Sigmoid colon (tissue), 7 donors: ENCODE data around the gene GRIK3. TPM values are rescaled to one million over a fixed set of nuclear protein-coding genes. Genes with fewer than 3 reads are reported as not detected.

Source experiments
- DNase-seq: peaks from one replicate; pipeline ENCODE4 v3.0.0-alpha.2; 2019
- H3K27ac ChIP-seq, 4 donors: fragments of 200-600 bp; sonication (generic); one replicate each; pipeline ENCODE4 v1.5.1; 2016 to 2019; ENCODE audit warnings: mild to moderate bottlenecking in 1 of 4
- H3K27me3 ChIP-seq, 3 donors: fragments of 200-600 bp; sonication (generic); one replicate each; pipeline ENCODE4 v1.5.1; 2019; ENCODE audit warnings: mild to moderate bottlenecking in 1 of 3
- H3K36me3 ChIP-seq, 4 donors: fragments of 200-600 bp; sonication (generic); one replicate each; pipeline ENCODE4 v1.5.1; 2016 to 2019
- H3K4me1 ChIP-seq, 4 donors: fragments of 200-600 bp; sonication (generic); one replicate each; pipeline ENCODE4 v1.5.1; 2017 to 2019
- H3K4me3 ChIP-seq, 4 donors: fragments of 200-600 bp; sonication (generic); one replicate each; pipeline ENCODE4 v1.5.1; 2017 to 2019; ENCODE audit warnings: mild to moderate bottlenecking in 2 of 4, moderate library complexity in 1 of 4
- H3K9me3 ChIP-seq, 4 donors: fragments of 200-600 bp in 3 of 4; sonication (generic) in 3 of 4; one replicate each; pipeline versions ENCODE4 v1.5.1 to v1.6.1; 2013 to 2019
- CTCF ChIP-seq, 4 experiments: fragments of 450-650 bp in 3 of 4; fragments of 200-600 bp in 1 of 4; IDR thresholded peaks; one replicate each; pipeline ENCODE4 v1.5.1; 2016 to 2019; ENCODE audit warnings: antibody characterized with exemption in 4 of 4, mild to moderate bottlenecking in 3 of 4, moderate library complexity in 2 of 4
- EP300 ChIP-seq, 4 donors: sonication (generic); formaldehyde crosslinking; IDR thresholded peaks; one replicate each; pipeline ENCODE4 v1.6.1; 2017; ENCODE audit warnings: antibody characterized with exemption in 4 of 4
- POLR2A ChIP-seq, 2 donors: fragments of 450-650 bp; IDR thresholded peaks; one replicate each; pipeline ENCODE4 v1.6.1; 2016; ENCODE audit warnings: antibody characterized with exemption in 2 of 2, mild to moderate bottlenecking in 2 of 2, moderate library complexity in 2 of 2
- POLR2AphosphoS5 ChIP-seq, 4 donors: sonication (generic); formaldehyde crosslinking; IDR thresholded peaks; one replicate each; pipeline ENCODE4 v1.6.1; 2017; ENCODE audit warnings: antibody characterized with exemption in 4 of 4
- WGBS, 2 donors: extraction: QIAGEN DNeasy Blood & Tissue Kit; methylation state at CpG; one replicate each; pipeline ENCODE4 v1.1.7; 2013; 5-methylcytosine and 5-hydroxymethylcytosine counted together
- intact Hi-C: fragments of 100-400 bp; cut with DNase I; formaldehyde crosslinking; loops from one replicate; pipeline ENCODE4 v1.15.1; 2023
- polyA plus RNA-seq, 3 donors: library from polyadenylated mRNA; stranded (reverse); fragments of 200-250 nt; gene quantifications; one replicate each; pipeline ENCODE4 v1.2.3, GENCODE V29; 2013
- total RNA-seq, 4 donors: library from RNA; depleted of rRNA; stranded (reverse); fragments of >200 nt; gene quantifications; one replicate each; pipeline ENCODE4 v1.1.0, GENCODE V29; 2016
- donor health status: healthy with polysubstance abuse.
- donor health status: Bipolar disorder and iron deficiency.
- donor health status: healthy.

GRIK3 gene
- total and polyA plus RNA-seq, 7 donors = 0.60 to 7.1 (median 3.4) TPM; not detected in 1

GRCh38 chr1:36982709-36983108 is 51.6 kb downstream of the GRIK3 start:
- no peaks in the 10 kb centered on the region for H3K36me3 ChIP-seq
- TF ChIP-seq EP300 (IDR thresholded peaks at IDR 0.05) (no peak), POLR2A (IDR thresholded peaks at IDR 0.05) (no peak), CTCF (IDR thresholded peaks at IDR 0.05) (no peak), POLR2AphosphoS5 (IDR thresholded peaks at IDR 0.05) (no peak)
- 18 to 43% methylated on average over 13 of the region's 13 CpGs for WGBS, 2 donors
- no peak for DNase-seq
- H3K27ac ChIP-seq = no peak overlapping the region
- peaks cover 0 to 7% (median 4%) of the 10 kb centered on the region in 4 donors for H3K9me3 ChIP-seq
- H3K4me1 ChIP-seq = no peaks in the 10 kb centered on the region
- H3K4me3 ChIP-seq = no peak overlapping the region
- intact Hi-C loops = no loop called here
- H3K27me3 ChIP-seq = peaks cover 3 to 49% (median 14%) of the 10 kb centered on the region in 3 donors

- Histone ChIP-seq H3K27ac (no peak overlapping the region), H3K36me3 (no peaks in the 10 kb centered on the region), H3K4me3 (no peak overlapping the region), H3K9me3 (peaks cover 0 to 7% (median 4%) of the 10 kb centered on the region in 4 donors), H3K27me3 (peaks cover 3 to 55% (median 14%) of the 10 kb centered on the region in 3 donors), H3K4me1 (no peaks in the 10 kb centered on the region)
- intact Hi-C loops = no loop called here
- TF ChIP-seq POLR2A (IDR thresholded peaks at IDR 0.05) = no peak
- TF ChIP-seq EP300 (IDR thresholded peaks at IDR 0.05) = no peak
- TF ChIP-seq POLR2AphosphoS5 (IDR thresholded peaks at IDR 0.05) = no peak
- no peak for TF ChIP-seq CTCF (IDR thresholded peaks at IDR 0.05)
- 48 to 62% methylated on average over 18 of the region's 18 CpGs for WGBS, 2 donors
- no peak for DNase-seq
These were observed 52.3 kb downstream of the GRIK3 start for GRCh38 chr1:36981771-36982622.

DNA sequence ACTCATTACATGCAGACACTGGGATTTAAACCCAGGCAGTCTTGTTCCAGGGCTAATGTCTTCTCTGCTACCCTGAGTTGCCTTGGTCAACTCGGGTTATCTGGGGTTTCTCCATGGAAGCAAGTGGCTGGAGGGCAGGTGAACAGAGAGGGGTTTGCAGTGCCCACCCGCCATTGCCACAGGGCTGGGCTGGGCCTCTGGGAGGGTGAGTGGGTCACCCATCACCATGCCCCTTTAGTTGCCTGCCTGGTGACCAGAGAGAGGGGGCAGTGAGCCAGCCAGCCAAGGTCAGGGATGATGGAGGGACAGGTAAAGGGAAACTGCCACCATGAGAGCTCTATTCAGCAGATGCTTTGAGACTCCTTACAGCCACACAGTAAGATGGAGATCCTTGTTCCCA is 53.2 kb downstream of the GRIK3 start:
- peaks cover 3 to 55% (median 14%) of the 10 kb centered on the region in 3 donors for H3K27me3 ChIP-seq
- H3K27ac ChIP-seq = no peak overlapping the region
- WGBS, 2 donors = 72 to 84% methylated on average over 2 of the region's 2 CpGs
- no peaks in the 10 kb centered on the region for H3K4me1 ChIP-seq
- TF ChIP-seq EP300 (IDR thresholded peaks at IDR 0.05) = no peak
- TF ChIP-seq POLR2AphosphoS5 (IDR thresholded peaks at IDR 0.05) = no peak
- no peaks in the 10 kb centered on the region for H3K36me3 ChIP-seq
- H3K4me3 ChIP-seq = no peak overlapping the region
- no peak for DNase-seq
- intact Hi-C loops = no loop called here
- H3K9me3 ChIP-seq = peaks cover 0 to 7% (median 4%) of the 10 kb centered on the region in 4 donors

- intact Hi-C loops = no loop called here
- Histone ChIP-seq H3K27me3 (peaks cover 3 to 38% (median 14%) of the 10 kb centered on the region in 3 donors), H3K4me3 (no peak overlapping the region), H3K4me1 (no peaks in the 10 kb centered on the region), H3K9me3 (peaks cover 0 to 7% (median 4%) of the 10 kb centered on the region in 4 donors), H3K27ac (no peak overlapping the region), H3K36me3 (no peaks in the 10 kb centered on the region)
- WGBS, 2 donors = 82 to 85% methylated on average over 9 of the region's 9 CpGs
- DNase-seq = no peak
- TF ChIP-seq EP300 (IDR thresholded peaks at IDR 0.05) (no peak), POLR2A (IDR thresholded peaks at IDR 0.05) (no peak), CTCF (IDR thresholded peaks at IDR 0.05) (no peak), POLR2AphosphoS5 (IDR thresholded peaks at IDR 0.05) (no peak)
These were observed 56.4 kb downstream of the GRIK3 start for GRCh38 chr1:36977731-36978406.

DNA sequence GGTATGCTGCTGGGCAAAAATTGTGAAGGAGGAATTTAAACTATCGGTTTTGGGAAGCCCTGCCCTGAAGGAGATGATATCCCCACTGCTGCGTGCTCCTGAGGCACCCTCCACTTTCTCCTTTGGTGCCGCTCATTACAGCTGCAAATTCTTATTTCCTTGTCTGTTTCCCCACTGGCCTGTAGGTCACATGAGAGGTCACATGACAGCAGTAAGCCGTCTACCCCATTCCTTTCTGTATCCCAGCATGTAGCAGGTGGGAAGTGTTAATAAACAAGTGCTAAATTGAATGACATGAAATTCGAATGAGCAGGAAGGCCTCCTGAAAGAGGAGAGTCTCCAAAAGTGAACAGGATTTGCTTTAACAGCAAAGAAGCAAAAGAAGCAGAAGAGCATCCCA is 58.7 kb downstream of the GRIK3 start:
- peaks cover 2 to 22% (median 5%) of the 10 kb centered on the region in 3 donors for H3K27me3 ChIP-seq
- no peak overlapping the region for H3K27ac ChIP-seq
- no peak for DNase-seq
- peaks cover 0 to 7% (median 4%) of the 10 kb centered on the region in 4 donors for H3K9me3 ChIP-seq
- no peak overlapping the region for H3K4me3 ChIP-seq
- no peaks in the 10 kb centered on the region for H3K4me1 ChIP-seq
- TF ChIP-seq CTCF (IDR thresholded peaks at IDR 0.05) = no peak
- no peaks in the 10 kb centered on the region for H3K36me3 ChIP-seq
- WGBS, 2 donors = 47 to 61% methylated on average over 5 of the region's 5 CpGs
- intact Hi-C loops = no loop called here
